ENCODE data around the gene ZNF19. TPM values are rescaled to one million over a fixed set of nuclear protein-coding genes. Genes with fewer than 3 reads are reported as not detected.

ZNF19 gene
- total RNA-seq, 1 donor from 2014 or later: not detected

DNA sequence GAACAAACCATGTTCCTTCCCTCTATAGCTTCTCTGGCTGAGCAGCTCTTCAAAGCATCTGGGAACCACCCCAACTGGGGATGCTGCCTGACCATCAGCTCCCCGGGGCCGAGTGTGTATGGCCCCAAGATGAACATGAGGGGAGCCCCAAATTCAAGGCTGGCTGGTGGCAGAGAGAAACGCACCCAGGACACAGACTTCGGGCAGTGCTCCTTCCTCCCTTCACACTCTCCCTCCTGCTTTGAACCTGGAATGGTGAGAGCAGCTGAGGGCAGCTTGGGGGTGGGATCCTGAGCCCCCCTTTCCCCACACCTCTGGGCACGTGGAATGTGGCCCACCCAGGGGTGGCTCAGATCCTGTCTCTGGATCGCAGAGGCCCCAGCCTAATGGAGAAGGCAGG is 64.5 kb downstream of the ZNF19 start:
- Histone ChIP-seq H3K36me3 (no peaks in the 10 kb centered on the region), H3K4me1 (no peaks in the 10 kb centered on the region), H3K4me3 (no peak overlapping the region), H3K27ac (no peak overlapping the region), H3K27me3 (no peaks in the 10 kb centered on the region), H3K9me3 (no peaks in the 10 kb centered on the region)
- no peak for DNase-seq (ENCODE audit: low spot score in 2 of 2)
- intact Hi-C loops (cut with DNase I): no loop called here
- TF ChIP-seq, protein P1, sequence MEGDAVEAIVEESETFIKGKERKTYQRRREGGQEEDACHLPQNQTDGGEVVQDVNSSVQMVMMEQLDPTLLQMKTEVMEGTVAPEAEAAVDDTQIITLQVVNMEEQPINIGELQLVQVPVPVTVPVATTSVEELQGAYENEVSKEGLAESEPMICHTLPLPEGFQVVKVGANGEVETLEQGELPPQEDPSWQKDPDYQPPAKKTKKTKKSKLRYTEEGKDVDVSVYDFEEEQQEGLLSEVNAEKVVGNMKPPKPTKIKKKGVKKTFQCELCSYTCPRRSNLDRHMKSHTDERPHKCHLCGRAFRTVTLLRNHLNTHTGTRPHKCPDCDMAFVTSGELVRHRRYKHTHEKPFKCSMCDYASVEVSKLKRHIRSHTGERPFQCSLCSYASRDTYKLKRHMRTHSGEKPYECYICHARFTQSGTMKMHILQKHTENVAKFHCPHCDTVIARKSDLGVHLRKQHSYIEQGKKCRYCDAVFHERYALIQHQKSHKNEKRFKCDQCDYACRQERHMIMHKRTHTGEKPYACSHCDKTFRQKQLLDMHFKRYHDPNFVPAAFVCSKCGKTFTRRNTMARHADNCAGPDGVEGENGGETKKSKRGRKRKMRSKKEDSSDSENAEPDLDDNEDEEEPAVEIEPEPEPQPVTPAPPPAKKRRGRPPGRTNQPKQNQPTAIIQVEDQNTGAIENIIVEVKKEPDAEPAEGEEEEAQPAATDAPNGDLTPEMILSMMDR (IDR thresholded peaks at IDR 0.05): no peak

DNA sequence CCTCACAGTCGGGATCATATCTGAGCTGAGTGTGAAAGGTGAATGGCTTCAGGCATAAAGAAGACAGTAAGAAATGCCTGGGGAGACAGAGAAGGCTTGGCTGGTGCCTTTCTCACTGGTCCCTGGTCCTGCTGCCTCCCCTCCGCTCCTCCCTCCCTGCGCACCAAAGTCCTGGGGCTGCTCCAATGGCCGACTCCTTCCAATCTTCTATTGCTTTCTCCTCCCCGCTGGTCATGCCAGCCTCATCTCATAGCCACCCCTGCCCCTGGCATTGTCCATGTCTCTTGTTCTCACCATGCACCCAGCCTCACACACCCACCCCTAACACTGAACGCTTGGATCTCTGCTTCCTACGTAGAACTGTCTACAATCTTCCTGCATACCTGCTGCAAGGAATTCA is 65.3 kb downstream of the ZNF19 start:
- intact Hi-C loops (cut with DNase I): no loop called here
- Histone ChIP-seq H3K36me3 (no peaks in the 10 kb centered on the region), H3K27me3 (no peaks in the 10 kb centered on the region), H3K27ac (no peak overlapping the region), H3K4me1 (no peaks in the 10 kb centered on the region), H3K4me3 (no peak overlapping the region), H3K9me3 (no peaks in the 10 kb centered on the region)
- TF ChIP-seq, protein P1 (IDR thresholded peaks at IDR 0.05): no peak
- DNase-seq (ENCODE audit: low spot score in 2 of 2): no peak

Other genes with a start within 250 kb of the ZNF19 start
- gene CMTR2, start 199.9 kb downstream of the ZNF19 start, total RNA-seq: 23.1 TPM
- 0.64 TPM for gene CALB2, start 130.6 kb downstream of the ZNF19 start, total RNA-seq
- gene TLE7, start 47.3 kb downstream of the ZNF19 start, total RNA-seq: not detected
- 0.43 TPM for gene ZNF23, start 27.1 kb downstream of the ZNF19 start, total RNA-seq
- gene CHST4, start 37.1 kb upstream of the ZNF19 start, total RNA-seq: not detected
- gene TAT, start 87.8 kb upstream of the ZNF19 start, total RNA-seq: 6.7 TPM
- gene MARVELD3, start 136.9 kb upstream of the ZNF19 start, total RNA-seq: not detected
- 8.4 TPM for gene PHLPP2, start 235.4 kb upstream of the ZNF19 start, total RNA-seq